ENCODE data around the gene RBPJL.
A peak's percentile ranks its signal among the peaks of the same experiment; 100 is the strongest.

The RBPJL gene

DNA sequence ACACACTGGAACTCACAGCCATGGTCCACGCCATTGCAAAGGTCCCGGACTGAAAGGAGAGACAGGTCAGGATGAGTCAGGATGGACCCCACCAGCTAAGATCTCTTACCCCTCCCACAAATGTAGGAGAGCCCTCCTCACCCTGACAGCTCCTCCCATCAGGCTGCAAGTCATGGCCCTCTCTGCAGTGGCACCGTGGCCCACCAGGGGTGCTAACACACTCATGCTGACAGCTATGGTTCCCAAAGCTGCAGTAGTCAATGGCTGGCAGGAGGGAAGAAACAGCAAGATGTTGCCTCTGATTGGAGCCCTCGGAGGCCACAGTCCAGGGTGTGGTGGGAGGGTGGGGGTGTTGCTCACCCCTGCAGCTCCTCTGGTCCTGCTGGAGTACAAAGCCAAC lies 5.7 kb upstream of the RBPJL start:
- TF ChIP-seq, protein P1, sequence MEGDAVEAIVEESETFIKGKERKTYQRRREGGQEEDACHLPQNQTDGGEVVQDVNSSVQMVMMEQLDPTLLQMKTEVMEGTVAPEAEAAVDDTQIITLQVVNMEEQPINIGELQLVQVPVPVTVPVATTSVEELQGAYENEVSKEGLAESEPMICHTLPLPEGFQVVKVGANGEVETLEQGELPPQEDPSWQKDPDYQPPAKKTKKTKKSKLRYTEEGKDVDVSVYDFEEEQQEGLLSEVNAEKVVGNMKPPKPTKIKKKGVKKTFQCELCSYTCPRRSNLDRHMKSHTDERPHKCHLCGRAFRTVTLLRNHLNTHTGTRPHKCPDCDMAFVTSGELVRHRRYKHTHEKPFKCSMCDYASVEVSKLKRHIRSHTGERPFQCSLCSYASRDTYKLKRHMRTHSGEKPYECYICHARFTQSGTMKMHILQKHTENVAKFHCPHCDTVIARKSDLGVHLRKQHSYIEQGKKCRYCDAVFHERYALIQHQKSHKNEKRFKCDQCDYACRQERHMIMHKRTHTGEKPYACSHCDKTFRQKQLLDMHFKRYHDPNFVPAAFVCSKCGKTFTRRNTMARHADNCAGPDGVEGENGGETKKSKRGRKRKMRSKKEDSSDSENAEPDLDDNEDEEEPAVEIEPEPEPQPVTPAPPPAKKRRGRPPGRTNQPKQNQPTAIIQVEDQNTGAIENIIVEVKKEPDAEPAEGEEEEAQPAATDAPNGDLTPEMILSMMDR (IDR thresholded peaks at IDR 0.05; ENCODE audit: low read length, missing control alignments) = peak; percentile 48

DNA sequence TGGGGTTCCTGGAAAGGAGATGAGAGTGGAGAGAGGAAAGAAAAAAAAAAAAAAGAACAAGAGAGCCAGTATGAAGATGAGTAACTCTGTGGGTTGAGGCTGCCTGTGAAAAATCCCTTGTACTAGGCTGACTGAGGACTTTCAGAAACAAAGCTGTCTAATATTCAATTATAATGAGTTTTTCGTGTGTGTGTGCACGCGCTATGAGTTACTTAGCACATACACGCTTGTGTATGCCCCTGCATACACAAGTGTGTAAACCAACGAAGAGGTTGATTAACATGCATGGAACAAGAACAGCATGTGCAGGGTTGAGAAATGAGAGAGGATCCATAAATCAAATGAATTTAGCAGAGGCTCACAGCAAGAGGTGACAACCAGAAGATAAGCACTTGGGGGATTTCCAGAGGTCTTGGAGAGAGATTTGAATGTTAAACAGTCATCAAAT lies 4.8 kb upstream of the RBPJL start:
- DNase-seq (ENCODE audit: low read depth) = no peak
- H3K4me3 ChIP-seq (replicated peaks; ENCODE audit: low read depth, low read length) = no peak overlapping the region
- TF ChIP-seq, protein P1 (IDR thresholded peaks at IDR 0.05; ENCODE audit: low read length, missing control alignments) = no peak

More for the DNA sequence above, 5.7 kb upstream of the RBPJL start:
- peak; percentile 28 for DNase-seq (ENCODE audit: low read depth)
- no peak overlapping the region for H3K4me3 ChIP-seq (replicated peaks; ENCODE audit: low read depth, low read length)

DNA sequence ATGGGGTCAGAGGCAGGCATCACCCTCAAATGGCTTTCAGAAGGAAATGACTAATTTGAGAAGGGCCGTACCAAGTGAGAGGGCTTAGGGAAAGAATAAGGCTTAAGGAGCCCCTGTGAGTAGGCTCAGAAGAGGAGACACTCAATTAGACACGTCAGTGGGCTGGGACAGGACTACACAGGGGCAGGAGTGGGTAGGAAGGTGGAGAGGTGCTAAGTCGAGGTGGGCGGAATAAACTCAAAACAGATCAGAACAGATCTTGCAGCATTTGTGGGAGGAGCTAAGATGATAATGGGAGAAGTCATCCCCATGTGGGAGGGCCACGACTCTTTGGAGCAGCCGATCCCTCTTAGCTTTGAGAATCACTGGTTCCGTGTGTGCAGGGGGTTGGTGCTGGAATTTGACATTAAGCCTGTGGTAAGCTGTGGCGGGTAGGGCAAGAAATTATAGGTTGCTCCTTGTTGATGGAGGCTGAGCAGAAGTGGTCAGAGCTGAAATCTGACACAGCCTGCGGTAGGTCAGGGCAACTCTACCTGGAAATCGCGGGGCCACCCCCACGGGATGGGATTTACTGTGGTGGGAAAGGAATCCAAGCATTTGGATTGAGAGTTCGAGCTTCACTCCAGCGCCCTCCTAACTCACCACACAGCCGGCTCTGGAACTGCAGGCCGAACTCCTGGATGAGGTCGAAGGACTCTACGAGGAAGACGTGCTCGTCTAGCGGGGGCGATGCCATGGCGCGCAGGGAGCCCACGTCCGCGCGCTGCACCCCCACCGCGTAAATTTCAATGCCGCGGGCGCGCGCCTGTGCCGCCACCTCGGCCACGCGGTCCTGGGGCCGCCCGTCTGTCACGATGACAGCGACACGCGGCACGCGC lies 2.8 kb upstream of the RBPJL start:
- DNase-seq (ENCODE audit: low read depth) = no peak
- TF ChIP-seq, protein P1 (IDR thresholded peaks at IDR 0.05; ENCODE audit: low read length, missing control alignments) = no peak
- H3K4me3 ChIP-seq (replicated peaks; ENCODE audit: low read depth, low read length) = no peak overlapping the region

- H3K4me3 ChIP-seq (replicated peaks; ENCODE audit: low read depth, low read length) = no peak overlapping the region
- DNase-seq (ENCODE audit: low read depth) = no peak
- TF ChIP-seq, protein P1 (IDR thresholded peaks at IDR 0.05; ENCODE audit: low read length, missing control alignments) = no peak
Measured at GRCh38 chr20:45304464-45304999, 2.1 kb upstream of the RBPJL start.

- no peak for DNase-seq (ENCODE audit: low read depth)
- TF ChIP-seq, protein P1 (IDR thresholded peaks at IDR 0.05; ENCODE audit: low read length, missing control alignments) = no peak
- no peak overlapping the region for H3K4me3 ChIP-seq (replicated peaks; ENCODE audit: low read depth, low read length)
Measured at GRCh38 chr20:45305262-45305661, 1.4 kb upstream of the RBPJL start.

DNA sequence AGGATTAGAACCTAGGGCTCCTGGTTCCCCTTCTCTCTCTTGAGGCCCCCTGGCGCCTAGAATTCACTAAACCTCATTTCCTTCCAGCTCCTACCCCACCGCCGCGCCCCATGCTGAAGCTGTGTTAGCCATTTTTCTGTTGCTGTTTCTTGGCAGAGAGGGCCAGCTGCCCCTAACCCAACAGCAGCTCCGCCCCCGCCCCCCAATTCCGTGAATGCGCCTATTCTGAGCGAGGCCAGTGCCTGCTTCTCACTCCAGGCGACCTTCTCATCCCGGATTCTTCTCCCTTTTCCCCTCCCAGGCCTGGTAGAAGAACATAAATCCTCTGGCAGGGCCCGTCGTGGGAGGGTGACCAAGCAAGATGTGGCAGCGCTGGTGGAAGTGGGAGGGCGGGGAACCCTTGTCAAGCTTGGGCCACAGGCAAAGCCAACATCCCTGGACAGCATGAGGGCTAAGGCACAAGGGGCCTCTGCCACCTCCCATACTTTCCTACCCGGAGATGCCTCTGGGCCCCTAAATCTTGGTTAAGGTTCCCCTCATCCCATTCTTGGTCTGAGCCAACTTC lies 518 bp downstream of the RBPJL start:
- no peak for DNase-seq (ENCODE audit: low read depth)
- TF ChIP-seq, protein P1 (IDR thresholded peaks at IDR 0.05; ENCODE audit: low read length, missing control alignments) = no peak
- H3K4me3 ChIP-seq (replicated peaks; ENCODE audit: low read depth, low read length) = no peak overlapping the region
